Sigmoid colon (tissue), 3 donors: ENCODE measurements around the gene ZNF366.

Experiments used
- POLR2A ChIP-seq, 2 donors: fragments of 450-650 bp; IDR thresholded peaks; one replicate each; pipeline ENCODE4 v1.6.1; 2016; ENCODE audit warnings: antibody characterized with exemption in 2 of 2, mild to moderate bottlenecking in 2 of 2, moderate library complexity in 2 of 2
- TF ChIP-seq, protein P1 (sequence below), 4 experiments: fragments of 450-650 bp in 3 of 4; fragments of 200-600 bp in 1 of 4; IDR thresholded peaks; one replicate each; pipeline ENCODE4 v1.5.1; 2016 to 2019; ENCODE audit warnings: antibody characterized with exemption in 4 of 4, mild to moderate bottlenecking in 3 of 4, moderate library complexity in 2 of 4

DNA sequence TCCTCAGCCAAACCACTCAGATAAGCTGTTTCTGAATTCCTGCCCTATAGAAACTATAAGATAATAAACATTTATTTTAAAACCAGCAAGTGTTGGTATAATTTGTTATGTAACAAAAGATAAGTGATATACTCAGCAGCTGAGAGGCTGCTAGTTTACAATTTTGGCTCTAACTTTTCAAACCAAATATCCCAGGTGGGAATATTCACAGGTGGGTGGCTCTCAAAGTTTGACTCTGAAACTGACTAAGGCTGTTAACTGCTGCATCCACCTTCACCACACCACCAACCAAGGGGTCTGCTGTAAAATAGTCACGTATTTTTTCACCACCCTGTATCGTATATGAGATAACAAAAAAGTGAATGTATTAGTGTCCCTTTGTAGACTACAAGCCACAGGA, 9.7 kb upstream of the ZNF366 start:
- TF ChIP-seq, protein P1, sequence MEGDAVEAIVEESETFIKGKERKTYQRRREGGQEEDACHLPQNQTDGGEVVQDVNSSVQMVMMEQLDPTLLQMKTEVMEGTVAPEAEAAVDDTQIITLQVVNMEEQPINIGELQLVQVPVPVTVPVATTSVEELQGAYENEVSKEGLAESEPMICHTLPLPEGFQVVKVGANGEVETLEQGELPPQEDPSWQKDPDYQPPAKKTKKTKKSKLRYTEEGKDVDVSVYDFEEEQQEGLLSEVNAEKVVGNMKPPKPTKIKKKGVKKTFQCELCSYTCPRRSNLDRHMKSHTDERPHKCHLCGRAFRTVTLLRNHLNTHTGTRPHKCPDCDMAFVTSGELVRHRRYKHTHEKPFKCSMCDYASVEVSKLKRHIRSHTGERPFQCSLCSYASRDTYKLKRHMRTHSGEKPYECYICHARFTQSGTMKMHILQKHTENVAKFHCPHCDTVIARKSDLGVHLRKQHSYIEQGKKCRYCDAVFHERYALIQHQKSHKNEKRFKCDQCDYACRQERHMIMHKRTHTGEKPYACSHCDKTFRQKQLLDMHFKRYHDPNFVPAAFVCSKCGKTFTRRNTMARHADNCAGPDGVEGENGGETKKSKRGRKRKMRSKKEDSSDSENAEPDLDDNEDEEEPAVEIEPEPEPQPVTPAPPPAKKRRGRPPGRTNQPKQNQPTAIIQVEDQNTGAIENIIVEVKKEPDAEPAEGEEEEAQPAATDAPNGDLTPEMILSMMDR (IDR thresholded peaks at IDR 0.05): no peak
- TF ChIP-seq POLR2A (IDR thresholded peaks at IDR 0.05): no peak
